Neural progenitor cell (in vitro differentiated cells): ENCODE results near the gene TRAM2. TPM values are rescaled to one million over a fixed set of nuclear protein-coding genes. Genes with fewer than 3 reads are reported as not detected.

ENCODE experiments used
- DNase-seq: peaks from one replicate; pipeline ENCODE4 v3.0.0-alpha.2; 2016; ENCODE audit warnings: low spot score
- H2AFZ ChIP-seq: fragments of 200-600 bp; sonication (generic); replicated peaks from 2 replicates; pipeline ENCODE4 v1.6.1; 2016; ENCODE audit warnings: antibody characterized with exemption
- H3F3A ChIP-seq: fragments of 200-600 bp; sonication (generic); 2 replicates; pipeline ENCODE4 v1.6.1; 2016; ENCODE audit warnings: antibody characterized with exemption, low read depth
- H3K27ac ChIP-seq: fragments of 200-600 bp; sonication (generic); 2 replicates; pipeline ENCODE4 v1.5.1; 2016; ENCODE audit warnings: mild to moderate bottlenecking
- H3K27me3 ChIP-seq: fragments of 200-600 bp; sonication (generic); 2 replicates; pipeline ENCODE4 v1.6.1; 2016; ENCODE audit warnings: mild to moderate bottlenecking, moderate library complexity
- H3K36me3 ChIP-seq: fragments of 200-600 bp; sonication (generic); 2 replicates; pipeline ENCODE4 v1.5.1; 2016
- H3K4me1 ChIP-seq: fragments of 200-600 bp; sonication (generic); 2 replicates; pipeline ENCODE4 v1.6.1; 2016; ENCODE audit warnings: mixed run types
- H3K4me2 ChIP-seq: fragments of 200-600 bp; sonication (generic); 2 replicates; pipeline ENCODE4 v1.6.1; 2016
- H3K4me3 ChIP-seq: fragments of 200-600 bp; sonication (generic); 2 replicates; pipeline ENCODE4 v1.5.1; 2016
- H3K79me2 ChIP-seq: fragments of 200-600 bp; sonication (generic); 2 replicates; pipeline ENCODE4 v1.6.1; 2016; ENCODE audit warnings: low read depth
- H3K9ac ChIP-seq: fragments of 200-600 bp; sonication (generic); 2 replicates; pipeline ENCODE4 v1.6.1; 2016
- H3K9me3 ChIP-seq: fragments of 200-600 bp; sonication (generic); 2 replicates; pipeline ENCODE4 v1.5.1; 2016; ENCODE audit warnings: low read depth
- H4K20me1 ChIP-seq: fragments of 200-600 bp; sonication (generic); 2 replicates; pipeline ENCODE4 v1.6.1; 2016; ENCODE audit warnings: low read depth
- H3K27ac Mint-ChIP-seq: 3 replicates; pipeline ENCODE4 v1.8.0; 2021; ENCODE audit warnings: mixed read lengths
- H3K27me3 Mint-ChIP-seq: 2 replicates; pipeline ENCODE4 v1.8.0; 2022; ENCODE audit warnings: low read depth, mild to moderate bottlenecking, inconsistent platforms, moderate library complexity, mixed read lengths; ENCODE audit not compliant: insufficient read depth
- H3K36me3 Mint-ChIP-seq: 3 replicates; pipeline ENCODE4 v1.8.0; 2021; ENCODE audit warnings: mixed read lengths
- H3K4me1 Mint-ChIP-seq: 3 replicates; pipeline ENCODE4 v1.8.0; 2021; ENCODE audit warnings: mixed read lengths
- H3K4me3 Mint-ChIP-seq: 3 replicates; pipeline ENCODE4 v1.8.0; 2021; ENCODE audit warnings: mild to moderate bottlenecking, moderate library complexity, mixed read lengths
- H3K9me3 Mint-ChIP-seq: 3 replicates; pipeline ENCODE4 v1.8.0; 2020; ENCODE audit warnings: mixed read lengths
- CTCF ChIP-seq: fragments of 200-600 bp; sonication (generic); IDR thresholded peaks from 2 replicates; pipeline ENCODE4 v1.5.1; 2017; ENCODE audit warnings: antibody characterized with exemption, mild to moderate bottlenecking
- EZH2 ChIP-seq: fragments of 200-600 bp; sonication (generic); IDR thresholded peaks from 2 replicates; pipeline ENCODE4 v1.6.1; 2017; ENCODE audit warnings: antibody characterized with exemption, mild to moderate bottlenecking, moderate library complexity
- EZH2phosphoT487 ChIP-seq: fragments of 200-600 bp; sonication (generic); IDR thresholded peaks from 2 replicates; pipeline ENCODE4 v1.6.1; 2017; ENCODE audit warnings: antibody characterized with exemption
- total RNA-seq: library from RNA; depleted of rRNA; stranded (reverse); fragments of >200 nt; gene quantifications from 2 replicates; pipeline ENCODE4 v1.2.3, GENCODE V29; 2015; ENCODE audit warnings: low replicate concordance

TRAM2 gene
- total RNA-seq, 1 donor from 2014 or later: 12.3 TPM

GRCh38 chr6:52511163-52511562, 65.7 kb downstream of the TRAM2 start:
- Histone ChIP-seq H3K4me2 (no peak overlapping the region), H4K20me1 (no peaks in the 10 kb centered on the region), H3K27me3 (no peaks in the 10 kb centered on the region), H3K36me3 (no peaks in the 10 kb centered on the region), H3K4me1 (peaks cover 3% of the 10 kb centered on the region), H3K9ac (no peak overlapping the region), H3K27ac (no peak overlapping the region), H3K79me2 (no peaks in the 10 kb centered on the region), H3K9me3 (no peaks in the 10 kb centered on the region), H3K4me3 (no peak overlapping the region), H2AFZ (no peak overlapping the region), H3F3A (no peaks in the 10 kb centered on the region)
- no peaks in the 10 kb centered on the region for H3K27me3 Mint-ChIP-seq
- H3K4me1 Mint-ChIP-seq: peaks cover 36% of the 10 kb centered on the region
- H3K4me3 Mint-ChIP-seq: no peak overlapping the region
- no peak for DNase-seq
- no peak for TF ChIP-seq CTCF
- TF ChIP-seq EZH2: no peak
- no peak for TF ChIP-seq EZH2phosphoT487
- peaks cover 45% of the 10 kb centered on the region for H3K36me3 Mint-ChIP-seq
- H3K9me3 Mint-ChIP-seq: no peaks in the 10 kb centered on the region
- H3K27ac Mint-ChIP-seq: no peak overlapping the region

- Mint-ChIP-seq H3K9me3 (no peaks in the 10 kb centered on the region), H3K4me1 (peaks cover 34% of the 10 kb centered on the region), H3K27me3 (no peaks in the 10 kb centered on the region), H3K27ac (no peak overlapping the region), H3K4me3 (no peak overlapping the region), H3K36me3 (peaks cover 45% of the 10 kb centered on the region)
- Histone ChIP-seq H2AFZ (no peak overlapping the region), H3K4me2 (no peak overlapping the region), H3K4me1 (peaks cover 3% of the 10 kb centered on the region), H4K20me1 (no peaks in the 10 kb centered on the region), H3K4me3 (no peak overlapping the region), H3F3A (no peaks in the 10 kb centered on the region), H3K79me2 (no peaks in the 10 kb centered on the region), H3K9me3 (no peaks in the 10 kb centered on the region), H3K9ac (no peak overlapping the region), H3K36me3 (no peaks in the 10 kb centered on the region), H3K27me3 (no peaks in the 10 kb centered on the region), H3K27ac (no peak overlapping the region)
- DNase-seq: no peak
- no peak for TF ChIP-seq EZH2phosphoT487
- TF ChIP-seq CTCF: no peak
- TF ChIP-seq EZH2: no peak
These were observed 66.7 kb downstream of the TRAM2 start for GRCh38 chr6:52510213-52510562.

- no peak for DNase-seq
- Mint-ChIP-seq H3K4me3 (no peak overlapping the region), H3K27me3 (no peaks in the 10 kb centered on the region), H3K9me3 (no peaks in the 10 kb centered on the region), H3K36me3 (peaks cover 47% of the 10 kb centered on the region), H3K4me1 (peaks cover 27% of the 10 kb centered on the region), H3K27ac (no peak overlapping the region)
- H3K4me1 ChIP-seq: peaks cover 3% of the 10 kb centered on the region
- no peaks in the 10 kb centered on the region for H3K36me3 ChIP-seq
- H3K27me3 ChIP-seq: no peaks in the 10 kb centered on the region
- H3K9ac ChIP-seq: no peak overlapping the region
- no peak overlapping the region for H3K4me3 ChIP-seq
- no peaks in the 10 kb centered on the region for H4K20me1 ChIP-seq
- H3F3A ChIP-seq: no peaks in the 10 kb centered on the region
- H3K27ac ChIP-seq: no peak overlapping the region
- H3K79me2 ChIP-seq: no peaks in the 10 kb centered on the region
- no peak overlapping the region for H3K4me2 ChIP-seq
- H2AFZ ChIP-seq: no peak overlapping the region
- no peaks in the 10 kb centered on the region for H3K9me3 ChIP-seq
- TF ChIP-seq EZH2phosphoT487: no peak
- no peak for TF ChIP-seq CTCF
- TF ChIP-seq EZH2: no peak
These were observed 67.3 kb downstream of the TRAM2 start for GRCh38 chr6:52509281-52510212.
